AG20443 (cell line): ENCODE results near the gene TSPEAR.
"Not testable (repeated sequence)": the region's sequence is repeated elsewhere in the genome, so short reads cannot be mapped to it uniquely, and the experiment has no call there.

ENCODE experiments used
- DNase-seq: peaks from one replicate; pipeline ENCODE4 v3.0.0; 2012; ENCODE audit warnings: low spot score, mixed read lengths

The TSPEAR gene

GRCh38 chr21:44702111-44702972, 9.0 kb downstream of the TSPEAR start:
- DNase-seq = no peak

DNA sequence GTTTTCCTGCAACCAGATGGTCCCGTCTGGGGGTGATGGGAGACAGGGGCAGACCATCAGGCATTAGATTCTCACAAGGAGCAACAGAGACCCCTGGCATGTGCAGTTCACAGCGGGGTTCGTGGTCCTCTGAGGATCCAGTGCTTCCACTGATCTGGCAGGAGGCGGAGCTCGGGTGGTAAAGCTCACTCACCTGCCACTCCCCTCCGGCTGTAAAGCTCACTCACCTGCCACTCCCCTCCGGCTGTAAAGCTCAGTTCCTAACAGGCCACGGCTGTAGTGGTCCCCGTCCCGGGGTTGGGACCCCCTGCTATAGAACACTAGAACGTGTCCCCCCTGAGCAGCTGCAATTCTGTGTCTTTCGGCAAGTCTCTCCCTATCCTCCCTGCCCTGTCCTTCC, 9.8 kb downstream of the TSPEAR start:
- no peak for DNase-seq

DNA sequence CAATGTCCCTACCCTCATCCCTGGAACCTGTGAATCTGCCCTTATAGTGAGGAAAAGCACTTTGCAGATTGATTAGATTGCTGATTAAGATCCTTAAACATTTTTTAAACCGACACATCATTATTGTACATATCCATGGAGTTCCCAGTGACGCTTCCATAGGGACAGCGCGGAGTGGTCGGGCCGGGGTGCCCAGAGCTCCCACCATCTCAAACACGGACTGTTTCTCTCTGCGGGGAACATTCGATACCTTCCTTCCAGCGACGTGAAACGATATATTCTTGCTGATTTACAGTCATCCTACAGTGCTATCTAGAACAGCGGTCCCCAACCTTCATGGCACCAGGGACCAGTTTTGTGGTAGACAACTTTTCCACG, 10.4 kb downstream of the TSPEAR start:
- no peak for DNase-seq

- DNase-seq = no peak
Observed at GRCh38 chr21:44700101-44701022, 11.0 kb downstream of the TSPEAR start.

- DNase-seq = no peak
Observed at GRCh38 chr21:44699502-44700001, 11.8 kb downstream of the TSPEAR start.

DNA sequence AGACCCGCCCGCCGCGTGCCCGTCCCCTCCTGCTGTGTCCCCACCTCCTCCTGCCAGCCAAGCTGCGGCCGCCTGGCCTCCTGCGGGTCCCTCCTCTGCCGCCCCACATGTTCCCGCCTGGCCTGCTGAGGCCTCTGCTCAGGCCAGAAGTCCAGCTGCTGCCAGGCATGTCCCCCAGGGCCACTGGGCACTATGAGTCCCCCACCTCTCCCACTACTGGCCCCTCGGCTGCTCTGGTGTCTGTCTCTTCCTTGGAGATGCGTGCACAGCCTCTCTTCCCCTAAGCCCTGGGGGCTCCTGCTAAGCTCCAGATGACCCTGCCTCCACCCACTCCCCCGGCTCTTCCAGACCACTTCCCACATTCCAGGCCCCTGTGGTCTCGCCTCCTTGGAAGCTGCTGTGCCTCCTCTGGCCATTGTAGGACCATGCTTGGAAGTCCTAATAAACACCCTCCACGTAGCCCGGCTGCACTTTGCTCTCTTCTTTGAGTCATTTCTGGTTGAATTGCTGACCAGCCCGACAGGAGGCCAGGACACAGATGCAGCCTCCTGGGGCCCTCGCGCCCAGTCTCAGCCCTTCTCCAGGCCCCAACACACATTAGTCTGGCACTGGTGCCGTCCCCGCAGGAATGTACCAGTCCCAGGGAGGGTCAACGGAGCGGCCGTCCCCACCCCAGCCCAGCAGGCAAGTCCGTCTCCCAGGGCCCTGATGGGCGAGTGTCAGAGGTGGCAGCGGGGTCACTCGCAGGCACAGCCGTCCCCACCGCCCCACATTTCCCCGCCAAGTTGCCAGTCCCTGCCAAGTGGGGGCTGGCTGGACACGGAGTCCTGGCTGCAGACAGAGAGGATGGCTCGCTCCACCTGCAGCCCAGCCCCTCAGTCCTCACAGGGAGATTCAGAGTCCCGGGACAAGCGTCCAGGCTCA, 13.3 kb downstream of the TSPEAR start:
- DNase-seq = no peak

- DNase-seq = not testable (repeated sequence)
Observed at GRCh38 chr21:44697172-44697810, 14.1 kb downstream of the TSPEAR start, which contains the start of gene KRTAP10-12. KRTAP10-12 (plus strand) TSS chr21:44697172; CDS start chr21:44697202, 30 bp downstream.

GRCh38 chr21:44696572-44696971, 14.8 kb downstream of the TSPEAR start:
- no peak for DNase-seq

DNA sequence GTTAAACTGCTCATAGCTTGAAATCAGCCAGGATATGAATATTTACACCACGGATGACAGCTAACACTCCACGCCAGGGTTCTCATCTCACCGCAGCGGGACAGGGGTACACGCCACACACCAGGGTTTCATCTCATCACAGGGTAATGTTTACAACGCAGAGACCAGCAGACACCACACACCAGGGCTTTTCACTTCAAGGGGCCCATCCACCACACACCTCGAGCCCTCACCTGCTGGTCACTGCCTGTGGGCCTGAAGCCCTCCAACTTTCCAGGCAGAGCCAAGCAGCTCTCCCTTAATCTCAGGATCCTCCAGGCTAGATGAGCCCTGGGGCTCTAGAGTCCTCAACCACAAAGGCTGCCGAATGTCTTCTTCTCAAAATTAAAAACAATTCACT, 15.7 kb downstream of the TSPEAR start:
- no peak for DNase-seq

GRCh38 chr21:44695184-44695583, 16.2 kb downstream of the TSPEAR start:
- DNase-seq = peak; percentile 7

GRCh38 chr21:44694776-44695175, 16.6 kb downstream of the TSPEAR start:
- DNase-seq = no peak

- DNase-seq = no peak
Observed at GRCh38 chr21:44692798-44693512, 18.4 kb downstream of the TSPEAR start.

DNA sequence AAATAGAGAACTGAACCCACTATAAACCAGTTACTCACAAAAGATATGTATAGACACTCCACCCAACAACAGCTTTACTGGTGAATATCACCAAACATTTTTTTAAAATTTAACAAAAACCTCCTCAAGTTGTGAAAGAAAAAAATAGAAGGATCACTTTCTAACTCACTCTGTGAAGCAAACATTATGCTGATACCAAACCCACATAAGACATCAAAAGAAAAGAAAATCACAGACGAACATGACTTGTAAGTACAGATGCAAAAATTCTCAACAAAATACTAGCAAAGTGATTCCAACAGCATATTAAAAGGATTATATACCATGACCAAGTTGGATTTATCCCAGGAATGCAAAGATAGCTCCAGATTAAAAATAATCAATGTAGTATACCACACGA, 19.7 kb downstream of the TSPEAR start:
- DNase-seq = no peak

DNA sequence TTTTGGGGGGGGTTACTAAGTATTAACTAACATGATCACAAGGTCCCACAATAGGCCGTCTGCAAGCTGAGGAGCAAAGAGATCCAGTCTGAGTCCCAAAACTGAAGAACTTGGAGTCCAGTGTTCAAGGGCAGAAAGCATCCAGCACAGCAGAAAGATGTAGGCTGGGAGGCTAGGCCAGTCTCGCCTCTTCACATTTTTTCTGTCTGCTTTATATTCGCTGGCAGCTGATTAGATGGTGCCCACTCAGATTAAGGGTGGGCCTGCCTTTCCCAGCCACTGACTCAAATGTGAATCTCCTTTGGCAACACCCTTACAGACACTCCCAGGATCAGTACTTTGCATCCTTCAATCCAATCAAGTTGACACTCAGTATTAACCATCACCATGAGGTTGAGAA, 21.6 kb downstream of the TSPEAR start:
- not testable (repeated sequence) for DNase-seq

GRCh38 chr21:44687671-44688070, 23.7 kb downstream of the TSPEAR start:
- DNase-seq = no peak

DNA sequence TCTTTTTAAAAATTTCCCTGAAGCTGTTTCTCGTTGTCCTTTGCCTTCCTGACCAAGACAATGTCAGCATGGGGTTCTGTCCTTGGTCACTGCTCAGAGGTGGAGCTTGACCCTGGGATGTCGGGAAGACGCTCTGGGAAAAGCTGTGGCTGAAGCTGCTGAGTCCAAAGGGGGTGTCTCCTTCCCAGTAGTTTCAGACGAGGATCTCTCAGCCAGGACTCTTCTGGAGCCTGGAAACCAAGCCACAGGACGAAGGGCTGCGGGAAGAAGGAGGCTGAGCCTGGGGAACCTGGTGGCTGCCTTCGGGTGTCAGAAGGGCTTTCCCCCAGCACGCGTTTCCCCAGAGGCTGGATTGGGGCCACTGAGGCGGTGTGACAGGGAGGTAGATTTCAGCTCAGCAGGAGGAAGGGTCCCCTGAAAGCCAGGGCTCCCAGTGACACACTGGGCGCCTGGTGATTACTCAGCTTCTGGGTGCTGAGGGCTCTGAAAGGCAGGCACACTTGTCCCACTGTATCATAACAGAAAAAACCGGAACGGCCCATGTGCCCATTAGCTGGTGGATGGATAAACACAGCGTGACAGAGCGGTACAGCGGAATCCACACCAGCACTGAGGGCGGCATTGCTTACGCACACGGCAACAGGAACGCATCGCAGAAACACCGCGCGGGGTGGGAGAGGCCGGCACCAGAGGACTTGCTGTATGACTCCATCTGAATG, 24.4 kb downstream of the TSPEAR start:
- DNase-seq = no peak

GRCh38 chr21:44686000-44686781, 25.2 kb downstream of the TSPEAR start:
- no peak for DNase-seq

- not testable (repeated sequence) for DNase-seq
Observed at GRCh38 chr21:44685050-44685449, 26.3 kb downstream of the TSPEAR start.

DNA sequence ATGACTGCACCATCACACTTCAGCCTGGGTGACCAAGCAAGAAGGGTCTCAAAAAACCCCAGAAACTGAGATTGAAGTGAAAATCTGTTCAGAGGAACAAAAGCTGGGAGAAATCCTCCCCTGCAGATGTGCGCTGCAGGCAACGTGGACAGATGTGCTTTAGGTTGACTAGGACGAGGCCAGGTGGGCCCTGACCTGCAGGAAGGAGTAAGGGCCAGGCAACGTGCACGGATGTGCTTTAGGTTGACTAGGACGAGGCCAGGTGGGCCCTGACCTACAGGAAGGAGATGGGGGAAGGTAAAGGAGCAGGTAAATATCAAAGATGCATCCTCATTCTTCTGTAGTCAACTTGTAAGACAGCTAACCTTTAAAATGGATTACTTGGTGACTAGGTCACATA, 26.9 kb downstream of the TSPEAR start:
- DNase-seq = no peak
